ENCODE data around the gene CREB5.
"Not testable (repeated sequence)": the region's sequence is repeated elsewhere in the genome, so short reads cannot be mapped to it uniquely, and the experiment has no call there.

The CREB5 gene

DNA sequence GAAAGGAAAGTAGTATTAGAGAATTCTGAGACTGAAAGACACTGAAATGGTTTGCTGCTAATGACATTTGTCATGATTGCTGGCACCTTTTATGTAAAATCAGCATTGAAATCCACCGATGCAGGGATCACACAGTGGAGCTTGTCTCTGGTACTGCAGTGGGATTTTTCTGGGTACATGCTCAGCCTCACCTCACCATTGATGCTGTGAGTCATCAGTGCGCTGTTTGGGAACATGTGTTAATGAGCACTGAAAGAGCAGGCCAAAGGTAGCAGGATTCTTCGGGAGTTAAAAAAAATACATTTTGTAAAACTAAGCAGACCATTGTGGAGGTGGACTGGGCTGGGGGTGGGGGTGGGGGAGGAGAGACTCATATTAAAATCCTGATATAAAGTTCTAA is 174.9 kb downstream of the CREB5 start:
- DNase-seq, result no peak

DNA sequence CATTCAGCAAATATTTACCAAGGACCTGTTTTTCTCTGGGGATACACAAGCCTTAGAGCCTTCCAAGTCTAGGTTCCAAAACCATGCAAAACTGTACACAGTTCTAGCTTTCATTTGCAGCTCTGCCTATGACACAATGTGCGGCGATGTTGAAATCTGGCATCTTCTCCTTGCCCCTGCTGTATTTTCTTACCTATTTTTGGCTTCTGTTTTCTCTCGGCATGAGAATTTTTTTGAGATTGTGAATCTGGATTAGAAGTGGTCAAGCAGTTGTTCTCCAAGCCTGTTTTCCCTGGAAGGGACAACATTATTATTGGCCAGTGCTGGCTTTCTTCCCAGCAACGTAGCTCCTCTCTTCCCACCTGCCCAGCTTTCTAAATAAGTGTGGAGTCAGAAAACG is 176.3 kb downstream of the CREB5 start:
- no peak for DNase-seq

DNA sequence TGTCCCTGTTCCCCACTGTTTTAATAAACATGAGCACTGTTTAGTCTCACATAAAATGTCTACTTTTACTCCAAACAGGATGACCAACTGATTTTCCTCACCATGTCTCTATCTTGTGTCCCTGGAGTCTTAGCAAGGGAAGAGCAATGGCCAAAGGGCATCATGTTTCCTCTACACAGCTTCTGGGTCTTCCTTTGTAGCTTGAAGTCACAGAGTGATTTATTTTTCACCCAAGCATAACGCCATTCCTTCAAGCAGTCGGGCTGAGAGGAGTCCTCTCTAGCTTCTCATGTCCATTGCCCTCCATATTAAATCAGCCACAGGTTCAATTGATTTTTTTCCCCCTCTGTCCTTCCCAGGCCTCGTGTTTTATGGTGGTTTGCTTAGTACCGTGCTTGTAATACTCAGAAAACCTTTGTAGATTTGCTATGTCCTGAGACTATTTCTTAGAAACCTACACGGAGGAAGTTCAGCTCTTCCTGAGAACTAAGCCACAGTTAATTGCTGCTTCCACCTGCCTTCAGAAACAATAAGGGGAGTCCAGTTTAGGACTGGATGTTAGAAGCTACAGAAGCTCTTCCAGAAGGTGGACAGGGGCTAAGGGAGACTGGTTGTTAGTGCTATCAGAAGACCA is 178.8 kb downstream of the CREB5 start:
- no peak for DNase-seq

DNA sequence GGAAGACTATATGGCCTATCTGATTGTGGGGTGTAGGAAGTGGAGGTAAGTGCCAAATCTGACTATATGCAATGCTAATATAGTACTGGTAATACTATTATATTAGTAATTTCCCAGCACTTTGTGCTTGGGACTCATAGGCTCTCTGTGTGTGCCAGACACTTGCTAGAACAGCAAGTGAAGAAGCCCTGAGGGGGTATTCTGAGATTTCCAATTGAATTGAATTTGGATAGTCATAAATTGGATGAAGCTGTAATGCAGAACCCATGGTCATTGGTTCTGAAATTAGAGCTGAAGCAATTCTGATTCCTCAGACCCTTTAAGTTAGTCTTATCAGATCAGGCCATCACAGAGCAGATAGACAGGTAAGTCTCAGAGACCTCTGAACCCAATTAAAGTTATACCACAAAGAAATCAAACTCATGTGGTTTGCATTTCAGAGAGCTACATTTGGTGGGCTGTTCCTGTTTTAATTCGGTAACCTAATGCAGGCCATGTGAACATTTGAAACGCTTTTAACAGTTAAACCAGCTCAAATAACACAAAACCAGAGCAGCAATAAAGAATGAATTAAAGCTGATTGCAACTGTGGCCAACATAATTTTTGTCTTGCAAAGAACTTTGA is 179.5 kb downstream of the CREB5 start:
- DNase-seq, result no peak

GRCh38 chr7:28592861-28593260 is 180.5 kb downstream of the CREB5 start:
- DNase-seq, result no peak

GRCh38 chr7:28595076-28595475 is 182.8 kb downstream of the CREB5 start:
- no peak for DNase-seq

DNA sequence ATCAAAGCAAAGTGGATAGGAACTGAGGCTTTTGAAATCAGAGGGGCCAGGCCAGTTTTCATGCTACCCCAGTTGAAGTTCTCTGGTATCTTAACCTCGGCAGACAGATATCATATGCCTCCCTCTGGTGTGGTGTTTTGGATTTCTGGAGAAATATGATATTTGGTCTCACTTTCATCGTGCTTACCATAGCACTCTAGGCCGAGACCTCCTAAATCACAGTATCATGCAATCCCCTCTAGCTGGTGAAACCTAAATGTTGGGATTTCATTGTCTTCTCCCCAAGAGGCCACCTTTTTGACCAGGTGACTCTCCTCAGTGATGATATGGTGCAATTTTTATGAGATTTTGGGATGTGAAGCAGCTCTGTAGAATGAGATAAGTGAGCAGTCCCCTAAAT is 183.5 kb downstream of the CREB5 start:
- no peak for DNase-seq

DNA sequence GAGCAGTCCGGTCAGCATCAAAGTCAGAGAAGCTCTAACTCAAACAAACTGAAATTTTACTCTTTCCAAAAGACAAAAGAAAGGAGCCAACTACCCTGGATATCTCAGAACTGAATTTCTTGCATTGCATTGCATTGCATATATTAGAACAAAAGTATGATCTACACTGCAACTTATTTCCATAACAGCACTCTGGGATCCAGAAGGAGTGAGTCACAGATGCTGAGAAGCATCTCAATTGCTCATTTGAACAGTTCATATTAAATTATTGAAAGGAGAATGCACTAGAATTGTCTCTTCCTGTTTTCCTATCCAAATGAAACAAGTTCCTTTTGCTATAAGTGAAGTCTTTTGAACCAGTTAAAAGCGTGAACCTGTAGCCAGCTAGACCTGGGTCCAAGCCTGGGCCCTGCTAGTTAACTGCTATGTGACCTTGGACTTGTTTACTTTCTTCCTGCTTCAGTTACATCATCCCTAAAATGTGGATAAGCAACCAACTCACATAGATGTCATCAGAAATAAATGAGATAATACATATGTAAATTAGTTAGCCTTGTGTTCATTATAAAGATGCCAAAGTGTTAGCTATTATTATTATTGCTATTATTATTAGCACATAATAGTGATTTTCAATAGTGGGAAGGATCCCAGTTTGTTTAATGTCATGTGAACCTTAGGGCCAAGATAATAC is 184.1 kb downstream of the CREB5 start:
- DNase-seq, result no peak

- no peak for DNase-seq
Measured at GRCh38 chr7:28597284-28597683, 185.0 kb downstream of the CREB5 start.

- DNase-seq, result not testable (repeated sequence)
Measured at GRCh38 chr7:28598037-28598436, 185.7 kb downstream of the CREB5 start.

DNA sequence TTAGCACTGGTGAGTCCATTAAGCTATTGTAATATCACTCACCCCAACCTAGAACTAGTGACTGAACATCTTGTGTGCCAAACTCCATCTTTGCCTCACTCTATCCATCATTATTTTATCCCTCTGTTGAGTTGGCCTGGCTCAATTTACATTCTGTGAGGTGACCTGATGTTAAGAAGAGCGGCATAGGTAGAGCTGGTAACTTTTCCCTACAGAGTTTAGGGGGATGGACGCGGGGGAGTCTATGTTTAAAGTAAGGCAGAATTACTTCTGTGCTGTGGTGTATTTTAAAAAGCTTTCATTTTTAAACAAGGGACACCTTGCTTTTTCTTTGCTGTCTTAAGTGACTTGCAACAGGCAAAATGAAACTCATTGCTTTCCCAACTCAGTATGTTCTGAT is 186.3 kb downstream of the CREB5 start:
- no peak for DNase-seq

DNA sequence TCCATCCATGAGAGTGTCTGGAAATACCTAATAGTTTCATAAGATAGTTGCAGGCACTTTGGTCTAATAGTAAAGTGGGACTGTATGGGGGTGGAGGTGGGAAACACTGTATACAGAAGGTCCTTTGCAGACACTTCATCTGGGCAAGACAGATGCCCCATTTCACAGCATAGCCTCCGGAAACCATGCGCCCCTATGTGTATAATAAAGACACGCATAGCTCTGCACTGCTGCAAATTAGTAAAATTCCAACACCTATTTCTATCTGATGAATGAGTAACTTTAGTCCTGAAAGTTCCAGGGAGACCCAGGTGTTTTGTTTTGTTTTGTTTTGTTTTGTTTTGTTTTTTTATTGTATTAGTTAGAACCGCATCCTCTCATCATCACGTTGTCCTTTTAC is 187.1 kb downstream of the CREB5 start:
- DNase-seq, result no peak

- DNase-seq, result no peak
Measured at GRCh38 chr7:28602282-28602681, 190.0 kb downstream of the CREB5 start.

DNA sequence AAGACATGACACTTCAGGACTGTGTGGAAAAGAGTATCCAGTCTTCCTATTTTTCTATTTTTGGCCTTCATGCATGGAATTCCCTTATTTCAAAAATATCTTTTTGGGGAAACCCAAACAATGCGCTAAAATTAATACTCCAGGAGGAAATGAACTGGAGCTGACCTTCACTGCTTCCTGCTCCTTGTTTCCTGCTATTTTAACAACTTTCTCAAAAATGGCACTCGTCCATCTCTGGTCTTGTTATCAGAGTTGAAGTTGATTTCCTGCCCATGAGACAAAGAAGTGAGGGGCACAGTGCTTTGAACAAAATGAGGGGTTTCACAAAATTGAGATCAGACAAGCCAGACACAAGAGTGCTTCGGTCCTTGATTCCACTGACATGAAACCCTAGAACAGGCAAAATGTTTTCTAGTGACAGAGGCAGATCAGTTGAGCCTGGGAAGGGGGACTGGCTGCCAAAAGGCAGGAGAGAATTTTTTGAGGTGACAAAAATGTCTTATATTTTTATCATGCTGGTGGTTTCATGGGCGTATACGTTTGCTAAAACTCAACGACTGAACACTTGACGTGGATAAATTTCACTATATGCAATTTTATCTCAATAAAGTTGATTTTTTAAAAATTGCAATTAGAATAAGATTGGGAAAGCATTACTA is 193.2 kb downstream of the CREB5 start:
- no peak for DNase-seq

GRCh38 chr7:28606421-28606820 is 194.1 kb downstream of the CREB5 start:
- DNase-seq, result no peak

GRCh38 chr7:28607855-28608193 is 195.5 kb downstream of the CREB5 start:
- no peak for DNase-seq

- DNase-seq, result no peak
Measured at GRCh38 chr7:28608237-28608656, 195.9 kb downstream of the CREB5 start.

DNA sequence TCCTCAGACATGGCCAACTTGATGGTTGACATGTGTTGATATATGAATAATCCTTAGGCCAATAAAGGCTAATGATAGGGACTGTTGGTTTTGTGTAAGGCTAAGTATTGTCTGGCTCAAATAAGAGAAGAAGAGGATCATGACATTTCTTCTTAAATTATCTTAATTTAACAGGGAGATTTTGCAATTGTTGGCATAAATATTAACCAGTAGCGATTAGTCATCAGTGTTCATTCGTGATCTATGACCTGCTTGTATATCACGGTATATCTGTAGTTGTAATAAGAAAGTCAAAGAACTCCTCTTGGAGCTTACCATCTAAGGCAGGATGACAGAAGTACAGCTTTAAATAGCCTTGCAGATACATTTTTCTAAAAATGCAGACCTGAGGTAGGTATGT is 196.4 kb downstream of the CREB5 start:
- no peak for DNase-seq

DNA sequence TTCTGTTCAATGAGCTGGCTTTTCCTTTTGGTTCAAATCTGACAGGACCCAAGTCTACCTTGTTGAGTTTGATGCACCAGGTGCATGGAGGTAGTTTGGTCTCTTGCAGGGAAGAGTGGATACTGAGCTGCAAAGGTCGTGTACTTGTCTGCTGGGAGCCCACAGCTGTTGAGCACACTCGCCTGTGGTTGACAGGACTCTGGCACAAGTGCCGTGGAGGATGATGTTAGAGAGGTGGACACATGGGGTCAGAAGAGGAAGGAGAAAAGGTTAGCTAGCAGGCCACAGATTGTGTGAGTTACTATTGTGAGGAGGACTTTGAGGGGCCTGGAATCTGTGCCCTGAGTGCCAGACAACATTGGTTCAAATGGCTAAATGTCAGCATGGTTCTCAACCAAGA is 197.3 kb downstream of the CREB5 start:
- DNase-seq, result no peak

DNA sequence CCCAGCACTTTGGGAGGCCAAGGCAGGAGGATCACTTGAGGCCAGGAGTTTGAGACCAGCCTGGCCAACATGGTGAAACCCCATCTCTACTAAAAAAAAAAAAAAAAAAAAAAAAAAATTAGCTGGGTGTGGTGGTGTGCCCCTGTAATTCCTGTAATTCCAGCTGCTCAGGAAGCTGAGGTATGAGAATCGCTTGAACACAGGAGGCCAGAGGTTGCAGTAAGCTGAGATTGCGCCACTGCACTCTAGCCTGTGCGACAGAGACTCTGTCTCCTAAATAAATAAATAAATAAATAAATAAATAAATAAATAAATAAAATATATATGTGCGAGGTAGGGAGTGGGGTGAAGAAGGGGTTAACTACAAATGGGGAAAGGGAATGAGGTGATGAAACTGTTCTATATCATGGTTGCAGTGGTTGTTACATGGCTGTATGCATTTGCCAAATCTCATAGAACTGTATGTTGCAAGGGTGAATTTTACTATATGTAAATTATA is 199.1 kb downstream of the CREB5 start:
- DNase-seq, result not testable (repeated sequence)

- DNase-seq, result no peak
Measured at GRCh38 chr7:28613262-28613661, 200.9 kb downstream of the CREB5 start.

GRCh38 chr7:28615091-28615490 is 202.8 kb downstream of the CREB5 start:
- DNase-seq, result no peak

DNA sequence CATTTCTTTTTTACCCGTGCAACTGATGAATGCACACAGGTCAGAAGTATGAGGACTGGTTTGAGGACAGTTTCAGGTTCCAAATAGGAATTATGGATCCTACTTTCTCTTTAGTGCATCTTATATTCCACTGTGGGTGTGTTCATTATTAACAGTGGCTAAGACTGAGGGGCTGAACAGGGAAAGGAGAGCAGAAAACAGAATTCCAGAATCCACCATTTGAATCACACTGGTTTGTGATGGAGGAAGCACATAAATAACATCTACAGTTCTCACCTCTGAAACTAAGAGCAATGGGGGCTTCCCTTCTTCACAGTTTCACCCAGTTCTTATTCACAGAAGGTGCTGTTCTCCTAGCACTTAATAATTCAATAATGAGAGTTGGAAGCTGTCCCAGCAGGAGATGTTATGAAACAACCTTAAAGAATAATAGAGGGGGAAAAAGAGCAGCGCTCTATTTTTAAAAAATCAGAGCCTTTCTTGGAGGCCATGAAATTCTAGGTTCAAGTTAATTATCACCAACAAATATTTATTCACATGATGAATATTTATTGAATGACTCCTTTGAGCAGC is 205.1 kb downstream of the CREB5 start:
- DNase-seq, result no peak

DNA sequence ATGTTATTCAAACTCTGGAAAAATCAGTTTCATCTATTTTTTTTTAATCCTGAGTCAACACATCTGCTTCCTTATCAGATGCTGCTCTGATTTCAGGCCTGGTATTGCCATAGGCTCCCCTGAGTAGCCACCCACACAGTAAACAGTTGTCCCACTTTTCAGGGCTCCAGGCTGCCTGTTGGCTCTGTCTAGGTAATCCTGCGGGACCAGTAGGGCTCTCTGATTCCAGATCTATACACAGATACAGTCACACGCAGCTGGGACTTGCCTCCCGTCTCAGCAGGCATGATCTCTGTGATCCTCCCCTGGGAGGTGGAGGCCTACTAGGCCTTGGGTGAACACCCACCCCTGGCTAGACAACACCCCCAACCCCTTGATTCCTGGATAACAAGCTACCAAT is 206.1 kb downstream of the CREB5 start:
- DNase-seq, result no peak

Data from activated CD4-positive, alpha-beta T cell treated with anti-CD3 and anti-CD28 coated beads, Interleukin-2, amount 50 U/mL, for 48 hours (primary cell).